HG03060 (cell line): ENCODE measurements around the gene FOXD4.
"Not testable (repeated sequence)": the region's sequence is repeated elsewhere in the genome, so short reads cannot be mapped to it uniquely, and the experiment has no call there.

Experiments used
- ATAC-seq: cut with Tn5 transposase; IDR thresholded peaks from one replicate; pipeline ENCODE4 v1.9.1; 2021; ENCODE audit warnings: low read depth, moderate number of reproducible peaks; ENCODE audit not compliant: unreplicated experiment

Gene FOXD4

DNA sequence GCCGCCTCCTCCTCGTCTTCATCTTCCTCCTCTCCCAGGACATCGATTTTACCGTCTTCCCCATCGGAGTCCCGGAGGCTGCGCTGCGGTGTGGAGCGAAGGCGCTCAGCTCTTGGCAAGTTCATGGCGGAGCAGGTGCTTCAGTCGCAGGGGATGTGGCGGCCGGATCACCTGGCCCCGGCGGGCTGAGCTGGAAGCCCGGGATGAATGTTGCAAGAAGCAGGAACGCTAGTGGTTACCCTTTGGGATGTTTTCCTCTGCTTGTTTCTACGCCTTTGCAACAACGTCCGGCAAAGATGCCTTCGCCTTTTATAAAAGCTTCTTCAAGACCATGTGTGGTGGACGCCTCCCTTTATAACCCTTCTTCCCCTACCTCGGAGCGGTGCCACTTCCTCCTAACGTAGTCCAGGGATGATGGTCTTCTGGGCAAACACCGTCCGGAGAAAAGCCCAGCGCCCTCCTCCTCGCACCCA is at the start of gene FOXD4:
Gene FOXD4 (minus strand): TSS at position 423 of the 473 bp plus-strand sequence. CDS start 298 bp downstream, at position 125.
- ATAC-seq = not testable (repeated sequence)

DNA sequence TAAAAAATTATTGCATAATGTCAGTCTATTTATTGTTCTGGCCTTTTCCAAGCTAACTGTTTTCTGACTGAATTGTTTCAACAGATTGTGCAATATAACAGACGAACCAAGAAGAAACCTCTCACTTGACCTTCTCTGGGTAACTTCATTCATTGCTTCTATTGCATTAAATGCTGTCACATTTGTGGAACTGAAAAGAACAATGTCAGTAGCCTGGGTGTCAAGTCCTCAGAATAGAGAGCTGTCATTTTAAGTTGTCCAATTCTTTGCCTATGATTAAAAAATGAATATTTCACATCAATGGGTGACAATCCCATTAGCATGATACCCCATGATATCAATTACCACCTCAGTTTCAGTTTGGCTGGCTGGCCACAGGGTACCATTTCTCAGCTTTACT is 41.7 kb upstream of the FOXD4 start:
- ATAC-seq = not testable (repeated sequence)

DNA sequence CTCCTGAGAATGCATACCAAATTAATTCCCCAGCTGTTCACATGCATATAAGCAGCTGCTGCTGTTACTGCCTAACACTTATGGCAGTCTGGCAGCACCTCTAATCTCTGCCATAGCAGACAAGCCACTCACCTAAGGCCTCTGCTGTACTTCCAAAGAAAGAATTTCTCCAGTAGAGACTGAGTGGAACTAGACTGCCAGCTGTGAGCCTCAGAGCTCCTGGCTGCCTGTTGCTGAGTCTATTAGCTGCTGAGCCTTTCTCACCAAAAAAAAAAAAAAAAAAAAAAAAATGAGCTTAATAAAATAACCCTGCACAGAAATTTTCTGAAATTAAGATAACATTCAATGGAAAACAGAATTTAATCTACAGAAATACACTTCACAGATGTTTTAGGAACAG is 33.0 kb upstream of the FOXD4 start:
- ATAC-seq = not testable (repeated sequence)

DNA sequence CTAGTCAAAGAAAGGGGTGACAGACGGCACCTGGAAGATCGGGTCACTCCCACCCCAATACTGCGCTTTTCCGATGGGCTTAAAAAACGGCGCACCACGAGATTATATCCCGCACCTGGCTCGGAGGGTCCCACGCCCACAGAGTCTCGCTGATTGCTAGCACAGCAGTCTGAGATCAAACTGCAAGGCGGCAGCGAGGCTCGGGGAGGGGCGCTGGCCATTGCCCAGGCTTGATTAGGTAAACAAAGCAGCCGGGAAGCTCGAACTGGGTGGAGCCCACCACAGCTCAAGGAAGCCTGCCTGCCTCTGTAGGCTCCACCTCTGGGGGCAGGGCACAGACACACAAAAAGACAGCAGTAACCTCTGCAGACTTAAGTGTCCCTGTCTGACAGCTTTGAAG is 21.7 kb upstream of the FOXD4 start:
- not testable (repeated sequence) for ATAC-seq

DNA sequence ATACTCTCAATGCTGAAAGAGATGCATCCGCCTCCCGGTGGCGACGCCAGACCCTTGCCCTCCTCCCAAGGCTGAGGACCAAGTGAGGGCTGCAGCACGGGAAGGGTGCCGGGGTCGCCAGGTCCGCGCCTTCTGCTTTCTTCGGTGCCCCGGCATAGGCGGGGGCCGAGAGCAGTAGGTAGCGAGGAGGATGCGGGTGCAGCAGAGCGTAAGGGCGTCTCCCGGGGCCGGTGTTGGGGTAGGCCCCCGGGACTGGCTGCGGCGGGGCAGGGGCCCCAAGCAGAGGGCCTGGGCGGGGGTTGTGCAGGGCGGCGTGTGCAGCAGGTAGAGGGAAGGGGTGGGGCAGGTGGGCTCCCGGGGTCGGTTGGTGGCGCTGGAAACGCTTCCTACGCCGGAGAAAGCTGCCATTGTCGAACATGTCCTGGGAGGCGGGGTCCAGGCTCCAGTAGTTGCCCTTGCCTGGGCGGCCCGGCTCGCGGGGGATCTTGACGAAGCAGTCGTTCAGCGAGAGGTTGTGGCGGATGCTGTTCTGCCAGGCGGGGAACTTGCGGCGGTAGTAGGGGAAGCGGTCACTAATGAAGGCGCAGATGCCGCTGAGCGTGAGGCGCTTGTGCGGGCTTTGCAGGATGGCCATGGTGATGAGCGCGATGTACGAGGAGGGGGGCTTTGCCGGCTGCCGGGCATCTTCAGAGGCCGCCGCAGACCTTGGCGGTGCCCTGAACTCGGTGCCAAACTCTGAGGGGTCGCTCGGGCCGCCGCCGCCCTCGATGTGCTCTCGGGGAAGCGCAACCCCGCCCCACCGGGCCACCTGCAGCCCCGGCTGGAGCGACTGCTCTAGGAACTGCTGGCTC is 848 bp downstream of the FOXD4 start:
- ATAC-seq = not testable (repeated sequence)

DNA sequence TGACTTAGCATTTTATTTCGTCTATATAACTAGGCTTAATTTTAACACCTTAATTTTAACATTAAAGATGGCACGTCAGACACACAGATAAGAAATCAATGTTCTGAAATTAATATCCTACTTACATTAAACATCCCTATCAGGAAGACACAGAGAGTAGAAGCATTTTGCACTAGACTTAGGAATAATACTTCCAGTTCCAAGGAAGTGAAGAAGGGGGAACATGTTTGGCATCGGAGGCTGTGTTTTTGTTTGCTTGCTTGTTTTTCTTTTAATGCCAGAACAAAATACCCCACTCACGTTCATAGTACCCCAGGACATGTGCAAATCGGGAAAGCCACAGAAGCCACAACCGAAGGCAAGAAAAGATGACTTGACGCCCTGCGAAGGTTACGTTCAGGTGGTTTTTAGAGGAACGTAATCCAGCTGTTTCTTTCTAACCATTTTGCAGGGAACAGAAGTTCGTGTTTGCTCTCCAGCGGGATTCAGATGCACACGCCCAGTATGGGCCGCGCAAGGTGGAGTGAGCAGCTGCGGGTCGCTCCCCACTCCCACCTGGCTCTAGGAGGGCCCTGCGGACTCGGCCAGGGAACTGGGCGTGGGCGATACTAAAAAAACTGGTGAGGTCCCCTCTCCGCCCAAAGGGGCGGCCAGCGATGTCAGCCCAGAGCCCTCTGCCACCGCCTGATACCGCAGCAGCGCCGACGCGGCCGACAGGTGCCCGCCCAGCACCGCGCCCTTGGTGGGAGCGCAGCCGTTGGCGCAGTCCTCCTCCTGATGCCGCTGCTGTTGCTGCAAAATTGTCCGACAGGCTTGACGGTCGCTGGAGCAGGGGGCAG is 1.8 kb downstream of the FOXD4 start:
- ATAC-seq = not testable (repeated sequence)

DNA sequence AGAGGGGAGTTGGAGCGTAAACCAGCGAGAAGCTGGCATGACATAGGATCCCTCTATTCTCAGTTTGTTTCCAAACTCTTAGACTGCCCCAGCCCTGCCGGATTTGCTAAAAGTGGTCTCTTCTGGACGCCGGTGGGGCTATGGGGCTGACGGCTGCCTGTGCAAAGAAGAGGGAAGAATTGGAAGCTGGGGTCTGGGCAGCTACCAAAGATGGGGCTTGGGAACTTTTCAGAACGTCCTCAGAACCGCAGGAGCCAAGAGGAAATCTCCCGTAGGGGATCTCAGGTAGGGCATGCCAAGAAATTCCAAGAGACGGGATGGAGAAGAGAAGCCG is 3.1 kb downstream of the FOXD4 start:
- ATAC-seq = not testable (repeated sequence)

DNA sequence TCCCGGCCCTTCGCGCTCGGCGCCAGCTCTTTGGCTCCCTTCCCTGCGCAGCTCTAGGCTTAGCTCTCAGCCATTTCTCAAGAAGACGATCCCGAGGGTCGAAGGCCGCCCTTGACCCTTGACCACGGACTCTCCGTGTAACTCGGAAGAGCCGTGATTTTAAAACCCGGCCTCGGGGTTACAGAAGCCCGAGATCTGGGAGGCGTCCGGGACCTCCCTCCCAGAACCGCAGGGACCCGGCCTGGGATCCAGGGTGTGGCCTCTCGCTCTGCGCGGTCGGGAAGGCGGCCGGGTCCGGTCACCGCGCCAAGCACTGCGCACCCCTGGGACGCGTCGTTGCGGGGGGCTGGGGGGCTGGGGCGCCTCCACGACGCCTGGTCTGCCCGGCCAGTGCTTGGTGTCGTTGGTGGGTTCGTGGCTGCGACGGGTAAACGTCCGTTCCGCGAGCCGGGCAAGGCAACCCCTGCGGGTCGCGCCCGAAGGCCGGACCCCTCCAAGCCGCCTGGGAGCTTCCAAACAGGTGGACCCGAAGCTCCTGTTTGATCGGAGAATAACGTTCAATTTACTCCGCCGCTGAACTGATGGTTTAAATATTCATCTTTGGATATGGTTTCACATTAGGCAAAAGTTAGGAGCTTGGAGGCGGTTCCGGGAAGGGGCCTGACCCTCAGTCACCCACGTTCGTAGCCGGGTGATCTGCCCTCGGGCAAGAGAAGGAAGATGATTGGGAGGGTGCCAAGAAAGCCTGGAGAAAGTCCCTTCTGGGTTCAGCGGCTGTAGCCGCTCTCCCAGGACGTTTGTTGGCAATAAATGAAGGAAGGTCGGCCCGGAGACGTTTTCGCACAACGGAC is 3.7 kb downstream of the FOXD4 start:
- ATAC-seq = not testable (repeated sequence)

DNA sequence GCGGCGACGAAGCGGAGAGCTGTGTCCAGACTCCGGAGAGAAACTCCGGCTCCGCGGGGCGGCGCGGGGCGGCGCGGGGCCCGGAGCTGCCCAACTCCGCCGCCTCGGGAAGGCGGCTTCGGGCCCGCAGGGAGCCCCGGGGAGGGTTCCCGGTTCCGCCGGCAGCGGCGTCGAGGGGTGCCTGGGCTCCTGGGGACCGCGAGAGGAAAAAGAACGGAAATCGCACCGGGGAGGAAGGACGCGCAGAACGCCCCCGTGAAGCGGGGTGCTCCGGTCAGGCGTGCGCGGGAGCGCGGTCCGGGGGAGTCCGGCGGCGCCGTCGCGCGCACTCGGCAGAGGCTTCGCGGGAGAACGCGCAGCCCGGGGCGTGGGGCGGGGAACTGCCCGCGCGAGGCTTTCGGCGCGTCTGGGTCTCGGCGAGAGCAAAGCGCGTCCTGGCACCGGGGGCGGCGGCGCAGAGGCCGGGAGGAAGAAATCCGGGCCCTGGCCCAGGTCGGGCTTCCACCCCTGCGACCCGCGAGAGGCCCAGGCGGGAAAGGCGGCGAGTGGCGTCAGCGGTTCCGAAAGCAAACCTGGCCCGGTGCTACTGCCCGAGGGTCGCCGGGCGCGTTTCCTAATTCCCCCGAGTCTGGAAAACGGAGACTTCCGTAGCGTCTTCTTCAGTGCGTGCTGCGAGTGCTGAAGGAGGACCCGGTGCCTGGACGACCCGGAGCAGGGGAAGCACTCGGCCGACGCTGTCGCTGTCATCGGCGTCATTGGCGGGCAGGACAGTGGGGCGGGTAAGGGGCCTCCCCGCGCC is 4.5 kb downstream of the FOXD4 start:
- not testable (repeated sequence) for ATAC-seq

DNA sequence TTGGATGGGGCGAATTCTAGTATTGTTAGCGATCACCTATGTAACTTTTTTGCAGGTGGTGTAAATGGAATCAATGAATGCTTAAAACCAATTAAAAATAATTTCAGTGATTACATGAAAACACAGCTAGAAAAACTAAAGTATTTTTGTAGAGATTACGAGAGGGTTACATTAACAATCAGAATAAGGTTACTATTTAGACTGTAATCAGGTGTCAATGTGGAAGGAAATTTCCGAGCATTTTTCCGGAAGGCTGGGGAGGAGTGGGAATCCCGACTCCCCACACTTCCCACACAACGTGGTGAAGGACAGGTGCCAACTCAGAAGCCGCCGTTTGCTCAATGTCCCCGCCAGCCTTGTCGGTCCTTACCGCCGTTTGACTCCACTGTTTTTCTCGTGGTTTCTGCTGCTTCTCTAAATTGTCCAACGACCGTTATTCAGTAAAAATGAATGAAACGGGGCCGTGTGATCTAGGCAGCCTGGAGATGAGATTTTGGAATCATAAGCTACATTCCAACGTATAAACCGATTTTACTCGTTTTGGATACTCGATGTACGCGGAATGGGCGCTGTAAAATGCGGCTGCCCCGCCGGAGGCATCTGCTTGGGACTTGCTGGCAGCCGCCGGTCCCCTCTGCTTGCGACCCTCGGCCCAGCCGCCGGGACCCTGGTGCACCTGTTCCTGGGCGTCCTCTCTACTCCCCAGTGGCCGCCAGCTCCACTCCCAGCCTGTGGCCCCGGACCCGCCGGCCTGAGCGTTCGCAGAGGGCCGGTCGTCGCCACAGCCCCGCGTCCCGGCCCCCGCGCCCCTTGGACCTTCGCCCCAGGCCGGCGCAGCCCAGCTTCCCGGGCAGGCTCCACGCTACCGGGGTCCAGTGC is 5.4 kb downstream of the FOXD4 start:
- not testable (repeated sequence) for ATAC-seq

DNA sequence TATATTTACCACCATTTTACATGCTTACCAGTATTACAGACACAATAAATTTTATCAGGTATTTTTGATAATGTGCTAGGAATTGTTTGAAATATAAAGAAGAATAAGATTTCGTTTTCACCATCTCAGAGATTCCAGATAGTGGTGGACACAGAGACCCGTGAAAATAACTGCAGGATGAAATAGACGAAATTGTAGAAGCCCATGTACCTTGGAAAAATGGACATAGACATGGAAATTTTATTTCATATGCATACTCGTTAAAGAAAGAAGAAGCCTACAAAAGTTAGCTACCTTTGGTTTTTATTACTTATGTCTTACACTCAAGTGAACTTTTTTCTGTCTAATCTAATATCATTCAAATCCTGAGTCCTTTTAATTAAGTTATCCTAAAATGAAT is 7.5 kb downstream of the FOXD4 start:
- not testable (repeated sequence) for ATAC-seq

DNA sequence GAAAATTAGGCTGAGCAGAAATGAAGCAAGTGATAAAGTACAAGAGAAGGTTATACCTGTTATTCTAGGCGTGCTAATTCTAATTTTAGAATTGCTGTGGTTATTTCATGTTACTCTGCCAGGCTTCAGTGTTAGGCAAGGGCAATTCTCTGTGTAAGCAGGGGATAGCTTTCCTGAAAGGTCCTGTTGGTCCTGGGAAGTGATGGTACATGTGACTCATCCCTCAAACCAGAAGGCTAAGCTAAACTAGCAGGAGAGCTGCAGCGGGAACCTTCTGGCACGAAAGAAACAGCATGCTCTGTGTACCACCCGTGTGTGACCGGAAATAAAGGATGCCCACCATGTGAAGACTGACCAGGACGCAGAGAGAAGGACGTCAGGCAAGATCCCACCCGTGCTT is 8.7 kb downstream of the FOXD4 start:
- ATAC-seq = not testable (repeated sequence)

DNA sequence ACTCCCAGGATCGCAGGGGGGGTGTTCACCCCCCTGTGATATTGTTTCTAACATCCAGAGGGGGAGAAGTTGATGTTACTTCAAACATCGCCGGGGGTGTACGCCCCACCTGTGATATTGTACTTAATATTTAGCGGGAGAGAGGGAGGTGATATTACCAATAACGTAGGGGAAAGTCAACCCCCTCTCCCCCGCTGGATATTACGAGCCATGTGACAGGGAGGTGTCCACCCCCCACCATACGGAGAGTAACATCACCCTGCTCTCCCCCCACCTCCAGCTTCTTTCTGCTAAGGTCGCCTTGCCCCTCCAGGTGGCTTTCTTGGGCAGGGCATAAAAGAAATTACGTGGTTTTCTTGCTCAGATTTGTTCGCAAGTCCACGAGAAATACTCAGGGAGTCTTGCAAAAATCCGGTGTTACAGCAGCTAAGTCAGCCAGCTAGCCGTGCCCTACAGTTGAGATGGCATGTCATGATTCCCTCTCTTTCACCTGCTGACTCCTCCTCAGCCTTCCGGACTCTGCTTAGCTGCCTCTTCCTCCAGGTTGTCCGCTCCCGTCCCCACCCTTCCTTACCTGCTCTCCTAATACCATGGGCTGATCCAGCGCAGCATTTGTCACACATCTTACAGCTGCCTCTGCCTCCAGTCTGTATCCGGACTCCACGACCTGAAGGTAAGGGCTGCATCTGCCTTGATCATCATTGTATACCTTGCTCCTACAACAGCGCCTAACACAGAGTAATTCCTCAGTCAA is 9.3 kb downstream of the FOXD4 start:
- ATAC-seq = not testable (repeated sequence)

DNA sequence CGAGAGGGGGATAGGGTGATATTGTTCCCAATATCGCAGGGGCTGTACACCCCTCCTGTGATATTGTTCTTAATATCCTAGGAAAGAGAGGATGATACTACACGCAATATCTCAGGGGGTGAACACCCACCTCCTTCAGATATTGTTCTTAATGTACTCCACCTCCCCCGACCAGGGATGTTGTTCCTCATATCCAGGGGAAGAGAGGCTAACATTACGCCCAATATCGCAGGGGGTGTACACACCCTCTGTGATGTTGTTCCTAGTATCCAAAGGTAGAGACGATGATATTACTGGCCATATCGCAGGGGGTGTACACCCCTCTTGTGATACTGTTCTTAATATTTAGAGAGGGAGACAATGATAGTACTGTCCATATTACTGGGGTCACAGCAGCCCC is 12.2 kb downstream of the FOXD4 start:
- not testable (repeated sequence) for ATAC-seq

DNA sequence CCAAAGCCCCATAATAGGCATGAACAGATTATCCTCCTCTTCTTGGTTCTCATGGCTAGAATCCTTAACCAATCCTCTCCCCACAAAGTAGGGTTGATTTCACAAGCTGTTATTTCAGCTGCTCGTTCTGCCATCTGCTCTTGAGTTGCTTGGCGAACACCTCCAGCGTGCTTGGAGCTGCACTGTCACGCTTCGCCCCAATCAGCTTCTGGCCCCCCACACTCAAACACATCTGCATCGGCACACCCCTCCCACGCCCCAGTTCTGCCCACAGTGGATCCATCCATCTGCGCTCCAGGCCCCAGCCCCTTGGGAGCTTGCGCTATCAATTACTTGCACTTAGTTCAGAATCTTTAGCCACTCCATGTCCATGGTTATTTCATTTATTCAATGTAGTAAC is 17.8 kb downstream of the FOXD4 start:
- not testable (repeated sequence) for ATAC-seq

DNA sequence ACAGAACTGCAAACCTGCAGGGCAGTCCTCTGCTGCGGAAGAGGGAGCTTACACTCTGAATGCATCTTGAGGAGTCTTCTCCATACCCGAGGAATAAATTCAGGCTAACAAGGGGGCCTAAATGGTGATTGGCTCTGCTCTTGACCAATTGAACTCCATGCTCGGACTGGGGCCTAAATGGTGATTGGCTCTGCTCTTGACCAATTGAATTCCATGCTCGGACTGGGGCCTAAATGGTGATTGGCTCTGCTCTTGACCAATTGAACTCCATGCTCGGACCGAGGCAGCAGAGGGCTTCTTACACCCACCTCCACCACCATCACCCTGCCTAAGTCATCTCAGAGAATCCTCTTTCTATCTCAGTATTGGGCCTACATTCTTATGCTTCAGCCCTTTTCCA is 18.4 kb downstream of the FOXD4 start:
- not testable (repeated sequence) for ATAC-seq

DNA sequence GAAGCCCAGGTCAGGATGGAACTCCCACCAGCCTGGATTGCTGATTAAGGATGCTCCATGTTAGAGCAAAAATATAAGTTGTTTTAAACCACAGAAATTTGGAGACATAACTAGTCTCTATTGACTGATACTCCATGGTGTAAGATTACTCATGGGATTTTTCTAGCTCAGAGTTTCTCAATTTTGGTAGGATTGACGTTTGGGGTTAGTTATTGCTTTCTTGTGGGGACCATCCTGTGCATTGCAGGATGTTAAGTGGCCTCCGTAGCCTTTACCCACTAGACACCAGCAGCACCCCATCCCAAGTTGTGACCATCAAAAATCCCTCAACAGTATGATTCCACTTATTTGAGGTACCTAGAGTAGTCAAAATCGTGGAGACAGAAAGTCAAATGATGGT is 19.4 kb downstream of the FOXD4 start:
- not testable (repeated sequence) for ATAC-seq

DNA sequence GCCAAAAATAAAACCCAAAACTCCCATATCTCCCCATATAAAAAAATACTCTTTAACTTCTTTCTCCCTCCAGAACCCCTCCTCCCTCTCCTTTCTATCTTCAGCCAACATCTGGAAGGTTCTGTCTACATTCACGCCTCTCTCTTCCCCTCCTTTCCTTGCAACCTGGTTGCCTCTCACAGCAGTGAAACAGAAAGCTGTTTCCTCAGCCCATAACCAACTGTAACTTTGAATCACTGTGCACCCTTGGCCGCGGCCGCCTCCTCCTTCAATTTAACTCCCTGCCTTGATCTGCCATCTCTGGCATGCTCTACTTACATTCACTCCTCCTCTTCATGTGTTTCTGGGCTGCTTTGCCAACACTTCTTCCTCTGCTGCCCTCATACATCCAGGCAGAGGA is 23.2 kb downstream of the FOXD4 start:
- ATAC-seq = not testable (repeated sequence)
